ENCODE measurements around the gene PLEKHM3.
"Not testable (repeated sequence)": the region's sequence is repeated elsewhere in the genome, so short reads cannot be mapped to it uniquely, and the experiment has no call there.

The PLEKHM3 gene

GRCh38 chr2:207813942-207814341 is 211.4 kb downstream of the PLEKHM3 start:
- no peak for DNase-seq

- no peak for DNase-seq
These were observed 212.0 kb downstream of the PLEKHM3 start for GRCh38 chr2:207813221-207813916.

- DNase-seq = no peak
These were observed 212.6 kb downstream of the PLEKHM3 start for GRCh38 chr2:207812726-207813080.

GRCh38 chr2:207812058-207812725 is 213.1 kb downstream of the PLEKHM3 start:
- DNase-seq = no peak

GRCh38 chr2:207811658-207812057 is 213.7 kb downstream of the PLEKHM3 start:
- not testable (repeated sequence) for DNase-seq

- no peak for DNase-seq
These were observed 215.0 kb downstream of the PLEKHM3 start for GRCh38 chr2:207810200-207810788.

GRCh38 chr2:207808119-207808518 is 217.2 kb downstream of the PLEKHM3 start:
- no peak for DNase-seq

GRCh38 chr2:207807516-207807915 is 217.8 kb downstream of the PLEKHM3 start:
- no peak for DNase-seq

- no peak for DNase-seq
These were observed 219.6 kb downstream of the PLEKHM3 start for GRCh38 chr2:207805566-207806226.

GRCh38 chr2:207802650-207803049 is 222.7 kb downstream of the PLEKHM3 start:
- no peak for DNase-seq

GRCh38 chr2:207801259-207801658 is 224.1 kb downstream of the PLEKHM3 start:
- no peak for DNase-seq

- no peak for DNase-seq
These were observed 228.6 kb downstream of the PLEKHM3 start for GRCh38 chr2:207796585-207797350.

GRCh38 chr2:207792244-207792785 is 233.0 kb downstream of the PLEKHM3 start:
- DNase-seq = no peak

- no peak for DNase-seq
These were observed 233.6 kb downstream of the PLEKHM3 start for GRCh38 chr2:207791579-207792243.

GRCh38 chr2:207790898-207791297 is 234.4 kb downstream of the PLEKHM3 start:
- DNase-seq = no peak

GRCh38 chr2:207787800-207788199 is 237.5 kb downstream of the PLEKHM3 start:
- DNase-seq = no peak

- DNase-seq = no peak
These were observed 238.3 kb downstream of the PLEKHM3 start for GRCh38 chr2:207787017-207787416.

GRCh38 chr2:207784898-207785297 is 240.4 kb downstream of the PLEKHM3 start:
- DNase-seq = no peak

- no peak for DNase-seq
These were observed 241.8 kb downstream of the PLEKHM3 start for GRCh38 chr2:207783514-207783913.

- no peak for DNase-seq
These were observed 242.9 kb downstream of the PLEKHM3 start for GRCh38 chr2:207782238-207783030.

- DNase-seq = no peak
These were observed 245.8 kb downstream of the PLEKHM3 start for GRCh38 chr2:207779523-207779922.
